H1 (cell line): ENCODE measurements around the gene MINDY3. TPM values are rescaled to one million over a fixed set of nuclear protein-coding genes. Genes with fewer than 3 reads are reported as not detected.

Experiments used
- ATF3 ChIP-seq: IDR thresholded peaks from 2 replicates; pipeline ENCODE4 v1.6.1; 2011; ENCODE audit warnings: low read depth, mild to moderate bottlenecking, low read length; ENCODE audit not compliant: insufficient read depth
- BCL11A ChIP-seq, 2 experiments: IDR thresholded peaks; one replicate each; pipeline ENCODE4 v1.6.1; 2011; ENCODE audit warnings: low read depth in 2 of 2, low read length in 2 of 2, mild to moderate bottlenecking in 2 of 2
- CTBP2 ChIP-seq: IDR thresholded peaks from 2 replicates; pipeline ENCODE4 v1.7.0; 2011; ENCODE audit warnings: borderline replicate concordance, mild to moderate bottlenecking, moderate library complexity, mixed read lengths, low read length; ENCODE audit not compliant: insufficient read depth, insufficient read length
- HDAC2 ChIP-seq, 2 experiments: fragments of 300-600 bp in 1 of 2; sonication (generic) in 1 of 2; IDR thresholded peaks; 2 replicates each; pipeline ENCODE4 v1.6.1; 2011 to 2012; ENCODE audit warnings: low read depth in 2 of 2, low read length in 2 of 2, mild to moderate bottlenecking in 2 of 2, moderate library complexity in 2 of 2, borderline replicate concordance in 1 of 2, inconsistent platforms in 1 of 2
- JUN ChIP-seq: IDR thresholded peaks from 2 replicates; pipeline ENCODE4 v1.6.1; 2011; ENCODE audit warnings: low read depth, mild to moderate bottlenecking, improper control_type of control experiment, low read length
- MAX ChIP-seq: IDR thresholded peaks from 2 replicates; pipeline ENCODE4 v1.6.1; 2012; ENCODE audit warnings: inconsistent platforms
- POLR2AphosphoS5 ChIP-seq: IDR thresholded peaks from 2 replicates; pipeline ENCODE4 v1.6.1; 2011; ENCODE audit warnings: low read depth, low read length
- TAF1 ChIP-seq: IDR thresholded peaks from 2 replicates; pipeline ENCODE4 v1.6.1; 2011; ENCODE audit warnings: mild to moderate bottlenecking, low read depth, low read length
- TBP ChIP-seq: IDR thresholded peaks from 2 replicates; pipeline ENCODE4 v1.6.1; 2011; ENCODE audit warnings: low read depth, low read length, improper control_type of control experiment
- polyA plus RNA-seq, 7 experiments: library from polyadenylated mRNA; depleted of rRNA in 3 of 7; stranded (reverse) in 5 of 7; unstranded in 2 of 7; fragments of >200 nt in 5 of 7; fragments of 200-250 nt in 2 of 7; gene quantifications; 1 replicate in 5 of 7; 2 replicates in 1 of 7; 4 replicates in 1 of 7; pipeline versions ENCODE4 v1.2.1 to v1.2.3, GENCODE V29; 2011 to 2013; ENCODE audit warnings: missing spikeins in 2 of 7, mixed read lengths in 2 of 7
- total RNA-seq: library from RNA; stranded (reverse); fragmentation: NEBNext Ultra II Directional; extraction: Animal tissue kit (Norgen Biotek cat#: 25700); gene quantifications from 2 replicates; pipeline ENCODE4 v1.2.1, GENCODE V29; 2021
- TF ChIP-seq, protein P1 (sequence below): fragments of 300-600 bp; sonication (generic); IDR thresholded peaks from 2 replicates; pipeline ENCODE4 v1.7.1; 2012; ENCODE audit warnings: low read length, moderate library complexity, mild to moderate bottlenecking, inconsistent platforms; ENCODE audit not compliant: insufficient replicate concordance

Gene MINDY3
- total and polyA plus RNA-seq, 2 of the 8 experiments (the other 6 are each of a cell fraction or from before 2014, with no cell fraction given) = 4.6 to 13.6 TPM

GRCh38 chr10:15859509-15859905 lies 800 bp downstream of the MINDY3 start (continued):
- TF ChIP-seq, protein P1, sequence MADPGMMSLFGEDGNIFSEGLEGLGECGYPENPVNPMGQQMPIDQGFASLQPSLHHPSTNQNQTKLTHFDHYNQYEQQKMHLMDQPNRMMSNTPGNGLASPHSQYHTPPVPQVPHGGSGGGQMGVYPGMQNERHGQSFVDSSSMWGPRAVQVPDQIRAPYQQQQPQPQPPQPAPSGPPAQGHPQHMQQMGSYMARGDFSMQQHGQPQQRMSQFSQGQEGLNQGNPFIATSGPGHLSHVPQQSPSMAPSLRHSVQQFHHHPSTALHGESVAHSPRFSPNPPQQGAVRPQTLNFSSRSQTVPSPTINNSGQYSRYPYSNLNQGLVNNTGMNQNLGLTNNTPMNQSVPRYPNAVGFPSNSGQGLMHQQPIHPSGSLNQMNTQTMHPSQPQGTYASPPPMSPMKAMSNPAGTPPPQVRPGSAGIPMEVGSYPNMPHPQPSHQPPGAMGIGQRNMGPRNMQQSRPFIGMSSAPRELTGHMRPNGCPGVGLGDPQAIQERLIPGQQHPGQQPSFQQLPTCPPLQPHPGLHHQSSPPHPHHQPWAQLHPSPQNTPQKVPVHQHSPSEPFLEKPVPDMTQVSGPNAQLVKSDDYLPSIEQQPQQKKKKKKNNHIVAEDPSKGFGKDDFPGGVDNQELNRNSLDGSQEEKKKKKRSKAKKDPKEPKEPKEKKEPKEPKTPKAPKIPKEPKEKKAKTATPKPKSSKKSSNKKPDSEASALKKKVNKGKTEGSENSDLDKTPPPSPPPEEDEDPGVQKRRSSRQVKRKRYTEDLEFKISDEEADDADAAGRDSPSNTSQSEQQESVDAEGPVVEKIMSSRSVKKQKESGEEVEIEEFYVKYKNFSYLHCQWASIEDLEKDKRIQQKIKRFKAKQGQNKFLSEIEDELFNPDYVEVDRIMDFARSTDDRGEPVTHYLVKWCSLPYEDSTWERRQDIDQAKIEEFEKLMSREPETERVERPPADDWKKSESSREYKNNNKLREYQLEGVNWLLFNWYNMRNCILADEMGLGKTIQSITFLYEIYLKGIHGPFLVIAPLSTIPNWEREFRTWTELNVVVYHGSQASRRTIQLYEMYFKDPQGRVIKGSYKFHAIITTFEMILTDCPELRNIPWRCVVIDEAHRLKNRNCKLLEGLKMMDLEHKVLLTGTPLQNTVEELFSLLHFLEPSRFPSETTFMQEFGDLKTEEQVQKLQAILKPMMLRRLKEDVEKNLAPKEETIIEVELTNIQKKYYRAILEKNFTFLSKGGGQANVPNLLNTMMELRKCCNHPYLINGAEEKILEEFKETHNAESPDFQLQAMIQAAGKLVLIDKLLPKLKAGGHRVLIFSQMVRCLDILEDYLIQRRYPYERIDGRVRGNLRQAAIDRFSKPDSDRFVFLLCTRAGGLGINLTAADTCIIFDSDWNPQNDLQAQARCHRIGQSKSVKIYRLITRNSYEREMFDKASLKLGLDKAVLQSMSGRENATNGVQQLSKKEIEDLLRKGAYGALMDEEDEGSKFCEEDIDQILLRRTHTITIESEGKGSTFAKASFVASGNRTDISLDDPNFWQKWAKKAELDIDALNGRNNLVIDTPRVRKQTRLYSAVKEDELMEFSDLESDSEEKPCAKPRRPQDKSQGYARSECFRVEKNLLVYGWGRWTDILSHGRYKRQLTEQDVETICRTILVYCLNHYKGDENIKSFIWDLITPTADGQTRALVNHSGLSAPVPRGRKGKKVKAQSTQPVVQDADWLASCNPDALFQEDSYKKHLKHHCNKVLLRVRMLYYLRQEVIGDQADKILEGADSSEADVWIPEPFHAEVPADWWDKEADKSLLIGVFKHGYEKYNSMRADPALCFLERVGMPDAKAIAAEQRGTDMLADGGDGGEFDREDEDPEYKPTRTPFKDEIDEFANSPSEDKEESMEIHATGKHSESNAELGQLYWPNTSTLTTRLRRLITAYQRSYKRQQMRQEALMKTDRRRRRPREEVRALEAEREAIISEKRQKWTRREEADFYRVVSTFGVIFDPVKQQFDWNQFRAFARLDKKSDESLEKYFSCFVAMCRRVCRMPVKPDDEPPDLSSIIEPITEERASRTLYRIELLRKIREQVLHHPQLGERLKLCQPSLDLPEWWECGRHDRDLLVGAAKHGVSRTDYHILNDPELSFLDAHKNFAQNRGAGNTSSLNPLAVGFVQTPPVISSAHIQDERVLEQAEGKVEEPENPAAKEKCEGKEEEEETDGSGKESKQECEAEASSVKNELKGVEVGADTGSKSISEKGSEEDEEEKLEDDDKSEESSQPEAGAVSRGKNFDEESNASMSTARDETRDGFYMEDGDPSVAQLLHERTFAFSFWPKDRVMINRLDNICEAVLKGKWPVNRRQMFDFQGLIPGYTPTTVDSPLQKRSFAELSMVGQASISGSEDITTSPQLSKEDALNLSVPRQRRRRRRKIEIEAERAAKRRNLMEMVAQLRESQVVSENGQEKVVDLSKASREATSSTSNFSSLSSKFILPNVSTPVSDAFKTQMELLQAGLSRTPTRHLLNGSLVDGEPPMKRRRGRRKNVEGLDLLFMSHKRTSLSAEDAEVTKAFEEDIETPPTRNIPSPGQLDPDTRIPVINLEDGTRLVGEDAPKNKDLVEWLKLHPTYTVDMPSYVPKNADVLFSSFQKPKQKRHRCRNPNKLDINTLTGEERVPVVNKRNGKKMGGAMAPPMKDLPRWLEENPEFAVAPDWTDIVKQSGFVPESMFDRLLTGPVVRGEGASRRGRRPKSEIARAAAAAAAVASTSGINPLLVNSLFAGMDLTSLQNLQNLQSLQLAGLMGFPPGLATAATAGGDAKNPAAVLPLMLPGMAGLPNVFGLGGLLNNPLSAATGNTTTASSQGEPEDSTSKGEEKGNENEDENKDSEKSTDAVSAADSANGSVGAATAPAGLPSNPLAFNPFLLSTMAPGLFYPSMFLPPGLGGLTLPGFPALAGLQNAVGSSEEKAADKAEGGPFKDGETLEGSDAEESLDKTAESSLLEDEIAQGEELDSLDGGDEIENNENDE = no peak
- TF ChIP-seq BCL11A (IDR thresholded peaks at IDR 0.05; ENCODE audit: low read depth in 2 of 2, low read length in 2 of 2) (no peak), CTBP2 (no peak), POLR2AphosphoS5 (no peak), TAF1 (no peak), HDAC2 (IDR thresholded peaks at IDR 0.05; ENCODE audit: borderline replicate concordance in 1 of 2, low read depth in 2 of 2, low read length in 2 of 2) (no peak), ATF3 (no peak), JUN (no peak), MAX (no peak), TBP (no peak)
